Pancreas (tissue), 10 donors: ENCODE data around the gene LRRC4B. TPM values are rescaled to one million over a fixed set of nuclear protein-coding genes. Genes with fewer than 3 reads are reported as not detected.

Experiments used
- ATAC-seq, 4 donors: fragments of 200-7000 bp; cut with Tn5 transposase; one replicate each; pipeline versions ENCODE4 v1.8.0 to v1.9.1; 2020; ENCODE audit warnings: mild to moderate bottlenecking in 4 of 4, moderate library complexity in 4 of 4
- DNase-seq, 6 donors: peaks; one replicate each; pipeline ENCODE4 v3.0.0-alpha.2; 2020
- FAIRE-seq: peaks from 2 replicates; lab custom pipeline; 2012; peaks lifted over from hg19 to GRCh38; lab: Jason Lieb, UNC
- H3K27ac ChIP-seq, 4 donors: fragments of 200-600 bp; sonication (generic); 1 replicate in 3 of 4; 2 replicates in 1 of 4; pipeline versions ENCODE4 v1.5.0 to v1.8.0; 2020
- H3K27me3 ChIP-seq, 4 donors: fragments of 200-600 bp; one replicate each; pipeline ENCODE4 v1.8.0; 2021
- H3K36me3 ChIP-seq, 3 donors: fragments of 200-600 bp; sonication (generic) in 1 of 3; one replicate each; pipeline versions ENCODE4 v1.5.0 to v1.8.0; 2020 to 2021
- H3K4me1 ChIP-seq, 3 donors: fragments of 200-600 bp; one replicate each; pipeline ENCODE4 v1.8.0; 2021
- H3K4me3 ChIP-seq, 4 donors: fragments of 200-600 bp; sonication (generic) in 2 of 4; one replicate each; pipeline versions ENCODE4 v1.5.0 to v1.8.0; 2020 to 2021
- H3K9me3 ChIP-seq, 4 donors: fragments of 200-600 bp; one replicate each; pipeline ENCODE4 v1.8.0; 2021
- WGBS, 2 donors: extraction: QIAGEN DNeasy Blood & Tissue Kit; methylation state at CpG; one replicate each; pipeline ENCODE4 v1.1.7; 2013; 5-methylcytosine and 5-hydroxymethylcytosine counted together
- intact Hi-C, 3 donors: fragments of 100-400 bp; cut with DNase I; formaldehyde crosslinking; loops; one replicate each; pipeline versions ENCODE4 v1.11.1 to v1.14.2; 2022
- polyA plus RNA-seq, 2 donors: library from polyadenylated mRNA; stranded (reverse); fragments of 200-250 nt; gene quantifications; one replicate each; pipeline ENCODE4 v1.2.3, GENCODE V29; 2013
- total RNA-seq, 6 donors: library from RNA; stranded (reverse); fragmentation: NEBNext Ultra II Directional in 4 of 6; extraction: Animal tissue kit (Norgen Biotek cat#: 25700) in 4 of 6; gene quantifications; one replicate each; pipeline versions ENCODE4 v1.2.1 to v1.2.4, GENCODE V29; 2021 to 2023
- TF ChIP-seq, protein P1 (sequence below), 4 donors: fragments of 200-600 bp; sonication (generic) in 3 of 4; IDR thresholded peaks; one replicate each; pipeline versions ENCODE4 v1.5.0 to v1.8.0; 2021; ENCODE audit warnings: antibody characterized with exemption in 4 of 4
- donor health status: healthy with polysubstance abuse.
- donor health status: DM: no; HTN: no; CAD: no; lungs with moderate emphysema.
- donor health status: DM: no; HTN: no; CAD: no.
- donor health status: control.
- donor health status: control.
- donor health status: Bipolar disorder and iron deficiency.
- donor health status: DM: yes; HTN: yes; CAD: no.
- donor health status: DM: no; HTN: no; CAD: no.
- donor health status: DM: no; HTN: no; CAD: no.
- donor health status: DM: yes; HTN: yes; CAD: no.

Gene LRRC4B
- total and polyA plus RNA-seq, 8 donors, result 0.09 to 2.1 (median 0.50) TPM

DNA sequence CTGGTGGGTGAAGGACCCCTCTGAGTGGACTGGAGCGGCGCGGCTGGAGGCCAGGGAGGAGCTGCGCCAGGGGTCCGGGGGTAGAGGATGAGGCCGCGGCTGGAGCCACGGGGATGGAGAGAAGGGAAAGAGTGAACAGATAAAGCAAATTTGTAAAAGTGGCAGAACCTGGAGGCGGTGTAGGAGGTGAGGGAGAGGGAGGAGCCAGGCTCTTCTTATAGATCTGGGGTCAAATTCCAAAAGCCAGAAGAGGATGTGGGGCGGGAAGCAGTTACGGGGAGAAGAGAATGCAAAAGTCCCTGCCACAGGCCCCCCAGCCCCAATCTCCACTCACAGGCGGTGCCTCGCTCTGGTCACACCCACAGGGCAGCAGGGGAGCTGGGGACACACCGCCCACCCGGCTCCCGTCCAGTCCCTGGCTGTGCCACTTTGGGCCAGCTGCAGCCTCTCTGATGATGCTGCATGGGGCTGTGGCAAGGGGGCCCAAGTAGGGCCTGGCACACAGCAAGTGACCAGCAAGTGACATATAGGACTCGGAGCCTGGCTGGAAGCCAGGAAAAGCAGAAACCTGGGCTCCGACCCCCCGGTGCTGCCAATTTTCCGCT is 11.1 kb downstream of the LRRC4B start:
- H3K4me3 ChIP-seq, result no peak overlapping the region
- DNase-seq, result no peak
- H3K27ac ChIP-seq, result no peak overlapping the region
- H3K4me1 ChIP-seq, result no peaks in the 10 kb centered on the region
- WGBS, 2 donors, result 7 to 12% methylated on average over 20 of the region's 20 CpGs
- TF ChIP-seq, protein P1, sequence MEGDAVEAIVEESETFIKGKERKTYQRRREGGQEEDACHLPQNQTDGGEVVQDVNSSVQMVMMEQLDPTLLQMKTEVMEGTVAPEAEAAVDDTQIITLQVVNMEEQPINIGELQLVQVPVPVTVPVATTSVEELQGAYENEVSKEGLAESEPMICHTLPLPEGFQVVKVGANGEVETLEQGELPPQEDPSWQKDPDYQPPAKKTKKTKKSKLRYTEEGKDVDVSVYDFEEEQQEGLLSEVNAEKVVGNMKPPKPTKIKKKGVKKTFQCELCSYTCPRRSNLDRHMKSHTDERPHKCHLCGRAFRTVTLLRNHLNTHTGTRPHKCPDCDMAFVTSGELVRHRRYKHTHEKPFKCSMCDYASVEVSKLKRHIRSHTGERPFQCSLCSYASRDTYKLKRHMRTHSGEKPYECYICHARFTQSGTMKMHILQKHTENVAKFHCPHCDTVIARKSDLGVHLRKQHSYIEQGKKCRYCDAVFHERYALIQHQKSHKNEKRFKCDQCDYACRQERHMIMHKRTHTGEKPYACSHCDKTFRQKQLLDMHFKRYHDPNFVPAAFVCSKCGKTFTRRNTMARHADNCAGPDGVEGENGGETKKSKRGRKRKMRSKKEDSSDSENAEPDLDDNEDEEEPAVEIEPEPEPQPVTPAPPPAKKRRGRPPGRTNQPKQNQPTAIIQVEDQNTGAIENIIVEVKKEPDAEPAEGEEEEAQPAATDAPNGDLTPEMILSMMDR (IDR thresholded peaks at IDR 0.05), result no peak
- FAIRE-seq, result no peak
- no peaks in the 10 kb centered on the region for H3K9me3 ChIP-seq
- H3K27me3 ChIP-seq, result peaks cover 0 to 9% (median 2%) of the 10 kb centered on the region in 4 donors
- ATAC-seq, result no peak
- intact Hi-C loops, result no loop called here
- H3K36me3 ChIP-seq, result no peaks in the 10 kb centered on the region

DNA sequence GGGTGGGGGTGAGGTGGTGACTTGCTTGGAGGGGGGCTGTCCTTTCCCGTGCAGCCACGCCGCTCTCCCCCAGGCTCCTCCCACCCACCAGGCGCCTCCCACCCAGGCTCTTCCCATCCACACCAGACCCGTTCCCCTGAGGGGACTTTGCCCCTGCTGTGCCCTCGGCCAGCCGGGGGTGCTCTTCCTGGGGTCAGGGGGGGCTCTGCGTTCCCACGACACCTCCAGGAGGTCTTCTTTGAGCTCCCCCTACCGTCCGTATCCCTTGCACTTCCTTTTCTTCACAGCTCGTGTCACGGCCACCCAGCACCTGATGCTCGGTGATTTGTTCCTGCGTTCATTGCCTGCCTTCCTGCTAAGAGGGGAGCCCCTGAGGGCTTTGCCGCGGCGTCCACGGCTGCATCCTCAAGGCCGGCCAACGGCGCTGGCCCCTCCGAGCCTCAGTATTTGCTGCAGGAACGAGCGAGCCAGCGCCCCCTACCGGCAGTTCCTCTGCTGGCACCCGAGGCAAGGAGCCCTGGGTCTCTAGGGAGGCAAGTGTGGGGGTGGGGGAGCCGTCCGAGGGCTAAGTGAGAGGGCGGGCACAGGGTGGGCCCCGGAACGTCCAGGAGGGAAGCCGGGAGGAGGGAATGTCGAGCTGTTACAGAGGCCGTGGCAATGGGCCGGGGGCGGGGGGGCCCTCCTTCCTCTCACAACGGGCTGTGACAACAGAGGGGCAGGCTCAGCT is 11.8 kb downstream of the LRRC4B start:
- DNase-seq, result peak in 5 of 6 donors; percentile 29 to 91 (median 54)
- Histone ChIP-seq H3K4me1 (no peaks in the 10 kb centered on the region), H3K27me3 (peaks cover 0 to 7% (median 2%) of the 10 kb centered on the region in 4 donors), H3K36me3 (no peaks in the 10 kb centered on the region), H3K27ac (no peak overlapping the region), H3K9me3 (no peaks in the 10 kb centered on the region), H3K4me3 (peak overlapping the region in 2 of 4 donors; percentile 13 to 36)
- FAIRE-seq, result no peak
- TF ChIP-seq, protein P1 (IDR thresholded peaks at IDR 0.05), result peak; percentile 57 to 74 (median 67)
- intact Hi-C loops, result no loop called here
- 2 to 3% methylated on average over 29 to 39 of the region's 39 CpGs for WGBS, 2 donors
- peak; percentile 74 to 90 (median 80) for ATAC-seq

DNA sequence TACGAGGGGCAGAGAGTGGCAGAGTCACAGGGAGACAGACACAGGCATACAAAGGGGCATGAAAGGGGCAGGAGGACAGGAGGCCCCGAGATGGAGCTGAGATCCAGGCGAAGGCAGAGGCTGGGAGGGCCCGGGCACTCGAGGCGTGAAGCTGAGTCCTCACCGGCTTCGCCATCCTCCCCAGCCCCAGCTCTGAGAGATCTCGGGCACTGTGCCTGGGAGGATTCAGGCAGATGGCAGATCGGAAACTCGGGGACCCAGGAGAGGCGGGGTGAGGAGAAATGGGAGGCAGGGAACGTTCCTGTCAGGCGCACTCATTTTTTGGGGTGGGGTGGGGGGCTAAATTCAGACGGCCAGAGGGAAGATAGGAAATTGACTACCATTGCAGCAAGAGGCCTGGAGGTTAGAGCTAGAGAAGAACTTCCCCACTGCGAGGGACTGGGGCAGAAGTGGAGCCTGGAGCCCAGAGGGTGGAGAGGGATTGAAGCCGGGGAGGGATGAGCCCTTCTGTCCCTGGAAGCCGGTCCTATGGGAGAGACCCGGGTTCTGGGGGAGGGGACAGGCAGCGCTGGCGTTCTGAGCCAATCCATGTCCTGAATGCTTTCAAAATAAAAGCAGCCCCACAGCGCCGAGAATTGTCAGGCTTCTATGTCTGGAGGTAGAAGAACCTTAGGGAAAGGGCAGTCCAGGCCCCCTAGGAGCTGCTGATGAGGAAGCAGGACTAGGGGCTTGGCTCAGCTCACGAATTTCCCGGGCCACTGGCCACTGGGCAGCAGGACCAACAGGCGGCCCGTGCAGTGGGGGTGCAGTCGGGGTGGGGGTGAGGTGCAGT is 12.6 kb downstream of the LRRC4B start:
- DNase-seq, result no peak
- WGBS, 2 donors, result 25% methylated on average over 26 to 28 of the region's 28 CpGs
- intact Hi-C loops, result no loop called here
- no peak for ATAC-seq
- no peaks in the 10 kb centered on the region for H3K9me3 ChIP-seq
- no peaks in the 10 kb centered on the region for H3K36me3 ChIP-seq
- TF ChIP-seq, protein P1 (IDR thresholded peaks at IDR 0.05), result no peak
- H3K27me3 ChIP-seq, result peaks cover 0 to 5% (median 2%) of the 10 kb centered on the region in 4 donors
- peak overlapping the region in 1 of 4 donors; percentile 36 for H3K4me3 ChIP-seq
- no peak for FAIRE-seq
- no peaks in the 10 kb centered on the region for H3K4me1 ChIP-seq
- H3K27ac ChIP-seq, result no peak overlapping the region

GRCh38 chr19:50555033-50555432 is 13.2 kb downstream of the LRRC4B start:
- no peak overlapping the region for H3K4me3 ChIP-seq
- H3K4me1 ChIP-seq, result no peaks in the 10 kb centered on the region
- FAIRE-seq, result no peak
- DNase-seq, result no peak
- TF ChIP-seq, protein P1 (IDR thresholded peaks at IDR 0.05), result no peak
- H3K9me3 ChIP-seq, result no peaks in the 10 kb centered on the region
- ATAC-seq, result no peak
- H3K36me3 ChIP-seq, result no peaks in the 10 kb centered on the region
- no peak overlapping the region for H3K27ac ChIP-seq
- 50 to 58% methylated on average over 12 of the region's 12 CpGs for WGBS, 2 donors
- intact Hi-C loops, result no loop called here
- peaks cover 0 to 5% (median 2%) of the 10 kb centered on the region in 4 donors for H3K27me3 ChIP-seq
